ENCODE results near the gene MAP3K3.

DNA sequence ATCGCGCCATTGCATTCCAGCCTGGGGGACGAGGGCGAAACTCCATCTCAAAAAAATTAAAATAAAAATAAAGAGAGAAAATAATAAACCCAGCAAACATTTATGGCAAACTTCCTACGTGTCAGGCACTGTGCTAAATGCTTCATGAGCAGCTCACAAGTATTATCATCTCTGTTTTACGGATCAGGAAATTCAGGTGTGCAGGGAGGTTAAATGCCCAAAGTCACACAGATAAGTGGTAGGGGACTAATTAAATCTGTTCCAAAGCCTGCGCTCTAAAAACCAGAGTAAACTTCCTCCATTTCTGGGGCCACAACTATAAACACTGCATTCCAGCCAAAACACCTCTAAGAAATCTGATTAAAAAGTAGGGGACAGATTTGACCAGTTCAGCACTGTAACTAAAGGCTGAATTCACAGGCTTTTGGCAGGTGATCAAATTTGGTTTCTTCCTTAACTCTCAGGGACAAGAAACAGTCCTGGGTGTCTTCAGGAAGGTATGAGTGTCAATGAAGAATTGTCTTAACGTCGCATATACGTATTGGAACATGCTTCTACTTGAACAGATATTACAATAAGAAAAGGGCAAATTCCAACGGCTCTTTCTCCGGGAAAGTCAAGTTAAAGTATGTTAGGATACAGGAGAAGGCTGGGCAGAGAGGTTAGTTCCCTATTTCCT is 118.4 kb downstream of the MAP3K3 start:
- TF ChIP-seq POLR2A (IDR thresholded peaks at IDR 0.05; ENCODE audit: low read length) (no peak), GATA1 (IDR thresholded peaks at IDR 0.05; ENCODE audit: low read depth, low read length) (no peak)
